Kidney (tissue), 14 donors: ENCODE measurements around the gene TM9SF3. TPM values are rescaled to one million over a fixed set of nuclear protein-coding genes. Genes with fewer than 3 reads are reported as not detected.

ENCODE experiments used
- DNase-seq, 5 donors: peaks; one replicate each; pipeline ENCODE4 v3.0.0-alpha.2; 2013 to 2020
- FAIRE-seq: peaks from 2 replicates; lab custom pipeline; 2012; peaks lifted over from hg19 to GRCh38; lab: Jason Lieb, UNC
- H3K27ac ChIP-seq, 2 donors: one replicate each; pipeline ENCODE4 v1.7.0; 2013; ENCODE audit warnings: low read depth in 2 of 2, low read length in 2 of 2, inconsistent platforms in 1 of 2
- H3K27me3 ChIP-seq: one replicate; pipeline ENCODE4 v1.7.1; 2013; ENCODE audit warnings: low read length, inconsistent platforms; ENCODE audit not compliant: control insufficient read depth, insufficient read depth
- H3K36me3 ChIP-seq, 3 donors: one replicate each; pipeline versions ENCODE4 v1.7.0 to v1.7.1; 2013; ENCODE audit warnings: low read length in 3 of 3, control low read depth in 1 of 3, inconsistent platforms in 1 of 3; ENCODE audit not compliant: insufficient read depth in 3 of 3, control insufficient read depth in 2 of 3
- H3K4me1 ChIP-seq, 3 donors: one replicate each; pipeline versions ENCODE4 v1.7.0 to v1.7.1; 2013; ENCODE audit warnings: low read length in 3 of 3, inconsistent platforms in 1 of 3, low read depth in 1 of 3; ENCODE audit not compliant: control insufficient read depth in 2 of 3, insufficient read depth in 2 of 3
- H3K4me3 ChIP-seq, 3 donors: one replicate each; pipeline versions ENCODE4 v1.7.0 to v1.8.1; 2013; ENCODE audit warnings: low read length in 3 of 3, control low read depth in 1 of 3, inconsistent platforms in 1 of 3
- H3K9ac ChIP-seq, 3 donors: one replicate each; pipeline versions ENCODE4 v1.7.0 to v1.7.1; 2013; ENCODE audit warnings: low read length in 3 of 3, control low read depth in 1 of 3, inconsistent platforms in 1 of 3
- H3K9me3 ChIP-seq, 3 donors: one replicate each; pipeline versions ENCODE4 v1.7.0 to v1.7.1; 2013; ENCODE audit warnings: low read length in 3 of 3, control low read depth in 1 of 3, inconsistent platforms in 1 of 3; ENCODE audit not compliant: control insufficient read depth in 2 of 3, insufficient read depth in 1 of 3
- CTCF ChIP-seq: IDR thresholded peaks from 3 replicates; pipeline ENCODE4 v1.5.1; 2012; ENCODE audit warnings: mild to moderate bottlenecking, moderate library complexity, borderline replicate concordance; ENCODE audit not compliant: insufficient read depth; ENCODE audit errors: extremely low read depth
- intact Hi-C: fragments of 100-400 bp; cut with DNase I; formaldehyde crosslinking; loops from one replicate; pipeline ENCODE4 v1.11.1; 2022
- polyA plus RNA-seq: library from polyadenylated mRNA; stranded (reverse); fragments of 350-450 nt; fragmentation: Illumina TruSeq; extraction: RNeasy Lipid Tissue Mini Kit (QIAGEN cat#74804); gene quantifications from one replicate; pipeline ENCODE4 v1.2.3, GENCODE V29; 2014; ENCODE audit warnings: low read depth, low replicate concordance; ENCODE audit not compliant: insufficient read depth
- total RNA-seq: library from RNA; stranded (reverse); fragmentation: NEBNext Ultra II Directional; extraction: Animal tissue kit (Norgen Biotek cat#: 25700); gene quantifications from one replicate; pipeline ENCODE4 v1.2.1, GENCODE V29; 2021
- donor health status: control.
- donor health status: control.
- donor health status: control.
- donor health status: control.
- donor health status: control.
- donor health status: DM: yes; HTN: yes; CAD: no.
- donor health status: Normal renal cell carcinoma (clear cell type).

TM9SF3 gene
- total and polyA plus RNA-seq, 2 donors from 2014 or later = 42.7 to 144 TPM

GRCh38 chr10:96606216-96606615, 19.4 kb upstream of the TM9SF3 start:
- H3K27ac ChIP-seq = no peak overlapping the region
- intact Hi-C loops = no loop called here
- no peak for FAIRE-seq

GRCh38 chr10:96600337-96600736, 13.5 kb upstream of the TM9SF3 start:
- intact Hi-C loops = no loop called here
- Histone ChIP-seq H3K4me3 (no peak overlapping the region), H3K4me1 (no peaks in the 10 kb centered on the region), H3K9ac (no peak overlapping the region), H3K36me3 (no peaks in the 10 kb centered on the region), H3K27ac (no peak overlapping the region), H3K27me3 (no peaks in the 10 kb centered on the region), H3K9me3 (no peaks in the 10 kb centered on the region)
- DNase-seq (no peak), FAIRE-seq (no peak)
- TF ChIP-seq CTCF = no peak

More at GRCh38 chr10:96606216-96606615, 19.4 kb upstream of the TM9SF3 start:
- no peak for DNase-seq
- no peak for TF ChIP-seq CTCF
- Histone ChIP-seq H3K9me3 (no peaks in the 10 kb centered on the region), H3K36me3 (no peaks in the 10 kb centered on the region), H3K4me3 (no peak overlapping the region), H3K4me1 (peaks cover 0 to 5% (median 0%) of the 10 kb centered on the region in 3 donors), H3K27me3 (no peaks in the 10 kb centered on the region), H3K9ac (no peak overlapping the region)

GRCh38 chr10:96598846-96599245, 12.0 kb upstream of the TM9SF3 start:
- Histone ChIP-seq H3K27me3 (no peaks in the 10 kb centered on the region), H3K36me3 (no peaks in the 10 kb centered on the region), H3K27ac (no peak overlapping the region), H3K9ac (no peak overlapping the region), H3K4me1 (no peaks in the 10 kb centered on the region), H3K4me3 (no peak overlapping the region), H3K9me3 (no peaks in the 10 kb centered on the region)
- DNase-seq = peak in 1 of 5 donors; percentile 24
- no peak for TF ChIP-seq CTCF
- intact Hi-C loops = no loop called here
- FAIRE-seq = no peak
